GM18867 (cell line): ENCODE measurements around the gene PRR3.

Source experiments
- ATAC-seq: cut with Tn5 transposase; IDR thresholded peaks from one replicate; pipeline ENCODE4 v1.9.1; 2021; ENCODE audit warnings: mild to moderate bottlenecking, moderate library complexity; ENCODE audit not compliant: unreplicated experiment

Gene PRR3

DNA sequence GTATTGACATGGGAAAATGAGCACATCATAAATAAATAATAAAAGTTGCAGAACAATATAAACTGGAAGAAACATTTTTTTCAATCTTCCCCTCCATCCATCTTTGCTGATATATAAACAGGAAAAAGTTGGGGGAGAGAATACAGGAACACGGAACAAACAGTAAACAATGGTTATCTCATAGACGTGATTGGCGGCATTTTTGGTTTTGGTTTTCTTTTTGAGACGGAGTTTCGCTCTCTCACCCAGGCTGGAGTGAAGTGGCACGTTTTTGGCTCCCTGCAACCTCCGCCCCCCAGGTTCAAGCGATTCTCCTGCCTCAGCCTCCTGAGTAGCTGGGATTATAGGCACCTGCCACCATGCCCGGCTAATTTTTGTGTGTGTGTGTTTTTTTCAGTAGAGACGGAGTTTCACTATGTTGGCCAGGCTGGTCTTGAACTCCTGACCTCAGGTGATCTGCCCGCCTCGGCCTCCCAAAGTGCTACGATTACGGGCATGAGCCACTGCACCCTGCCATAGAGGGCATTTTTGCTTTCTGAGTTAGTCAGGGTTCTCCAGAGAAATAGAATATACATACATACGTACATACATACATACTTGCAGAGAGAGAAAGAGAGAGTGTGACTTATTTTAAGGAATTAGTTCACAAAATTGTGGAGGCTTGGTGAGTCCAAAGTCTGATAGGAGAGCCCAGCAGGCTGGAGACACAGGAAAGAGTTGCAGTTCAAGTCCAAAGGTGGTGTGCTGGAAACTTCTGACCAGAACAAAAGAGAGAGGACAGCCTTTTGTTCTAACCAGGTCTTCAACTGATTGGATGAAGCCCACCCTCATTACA, 23.4 kb upstream of the PRR3 start:
- no peak for ATAC-seq

DNA sequence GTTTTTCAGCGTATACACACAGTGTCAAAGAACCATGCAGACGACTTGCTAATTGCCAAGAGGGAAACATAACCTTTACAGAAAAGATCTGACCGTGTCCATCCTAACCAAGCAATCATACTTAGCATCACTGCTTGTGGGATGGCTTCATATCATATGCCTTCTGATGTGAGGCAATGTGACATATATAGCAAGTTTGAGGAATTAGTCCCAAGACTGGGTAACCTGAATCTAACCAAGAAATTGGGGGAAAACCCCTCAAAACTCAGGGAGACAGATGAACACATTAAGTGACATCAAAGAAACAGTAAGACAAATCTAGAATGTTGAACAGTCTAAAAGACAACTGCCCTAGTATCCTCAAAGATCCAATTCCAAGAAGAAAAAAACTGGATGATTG, 19.2 kb upstream of the PRR3 start:
- no peak for ATAC-seq

DNA sequence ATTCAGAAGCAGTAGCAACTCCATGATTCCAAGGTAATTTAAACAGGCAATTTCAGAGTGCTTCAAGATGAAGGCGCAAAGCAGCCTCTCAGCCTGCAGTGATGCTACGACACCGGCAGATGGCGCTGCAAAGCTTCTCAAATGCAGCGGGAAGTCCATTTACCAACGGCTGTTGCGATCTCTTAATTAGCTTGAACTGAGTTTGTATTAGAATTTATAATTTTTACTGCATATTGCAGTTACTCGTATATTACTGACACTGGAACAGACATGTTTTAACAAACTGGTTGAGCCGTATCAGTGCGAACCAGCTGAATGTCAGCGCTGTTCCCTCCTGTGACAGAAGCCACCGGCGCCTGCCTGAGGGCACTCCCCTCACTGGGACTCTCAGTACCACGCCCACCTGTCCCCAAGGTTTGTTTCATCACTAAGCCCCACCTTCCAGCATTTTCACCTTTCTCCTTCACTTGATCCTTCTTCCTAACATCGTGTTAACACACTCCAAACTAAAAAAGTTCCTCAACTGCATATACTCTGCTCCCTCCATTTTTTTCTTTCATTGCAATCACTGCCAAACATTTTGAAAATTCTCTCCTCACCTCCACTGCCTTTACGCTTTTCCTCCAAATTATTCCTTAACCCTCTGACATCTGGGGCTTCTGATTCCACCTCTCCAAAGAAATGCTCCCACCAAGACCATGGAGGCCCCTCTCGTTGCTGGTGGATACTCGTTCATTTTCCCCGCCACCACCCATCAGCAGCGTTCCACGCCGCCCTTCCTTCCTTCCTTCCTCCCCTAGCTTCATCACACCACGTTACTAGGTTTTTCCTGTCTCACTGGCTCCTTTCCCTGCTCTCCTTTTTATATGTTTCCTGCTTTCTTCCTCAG, 15.3 kb upstream of the PRR3 start:
- ATAC-seq, result peak; percentile 56

DNA sequence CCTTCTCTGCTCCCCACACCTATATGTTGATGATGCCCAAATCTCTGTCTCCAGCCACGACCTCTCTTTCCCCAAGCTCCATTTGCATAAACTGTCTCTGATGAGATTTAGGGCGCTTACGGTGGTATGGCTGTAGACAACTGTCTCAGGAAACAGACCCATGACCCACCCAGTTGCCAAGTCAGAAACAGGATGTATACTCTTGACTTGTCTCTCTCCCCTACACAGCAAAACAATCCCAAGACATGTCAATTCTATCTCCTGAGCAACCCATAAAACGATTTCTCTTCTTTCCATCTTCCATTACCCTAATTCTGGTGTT, 14.7 kb upstream of the PRR3 start:
- ATAC-seq, result no peak

DNA sequence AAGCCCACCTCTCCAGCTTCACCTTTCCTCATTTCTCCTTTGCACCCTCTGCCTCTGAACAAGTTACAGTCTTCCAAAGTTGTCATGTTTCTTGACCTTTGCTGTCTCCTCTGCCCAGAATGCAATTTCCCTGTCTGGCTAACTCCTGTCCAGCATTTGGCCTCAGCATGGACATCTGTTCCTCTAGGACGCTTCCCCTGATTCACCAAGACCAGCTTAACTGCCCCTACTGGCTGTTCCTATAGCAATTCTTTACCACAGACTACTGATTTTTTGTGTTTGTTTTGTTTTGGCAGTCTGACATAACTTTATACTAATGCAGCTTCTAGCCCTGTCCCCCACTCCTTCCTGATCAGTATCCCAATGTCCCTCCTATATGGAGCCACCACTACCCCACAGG, 14.2 kb upstream of the PRR3 start:
- ATAC-seq, result no peak

DNA sequence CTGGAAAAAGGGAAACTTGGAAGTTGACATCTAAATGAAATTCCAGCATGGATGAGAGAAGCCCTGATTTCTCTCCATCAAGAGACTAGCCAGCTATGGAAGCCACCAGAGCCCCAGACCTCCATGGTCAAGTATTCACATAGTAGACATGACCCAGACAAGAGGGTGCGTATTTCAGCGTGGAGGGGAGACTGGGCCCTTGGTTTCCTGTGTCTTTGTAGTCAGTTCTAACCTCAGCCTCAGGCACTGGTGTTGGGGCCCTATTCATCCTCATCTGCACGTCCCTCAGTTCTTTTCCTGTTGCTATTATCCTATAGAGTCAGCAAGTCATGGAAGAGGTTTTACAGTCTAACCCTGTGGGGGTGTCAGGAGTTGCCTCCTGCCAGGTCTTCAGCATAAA, 13.3 kb upstream of the PRR3 start:
- ATAC-seq, result no peak

DNA sequence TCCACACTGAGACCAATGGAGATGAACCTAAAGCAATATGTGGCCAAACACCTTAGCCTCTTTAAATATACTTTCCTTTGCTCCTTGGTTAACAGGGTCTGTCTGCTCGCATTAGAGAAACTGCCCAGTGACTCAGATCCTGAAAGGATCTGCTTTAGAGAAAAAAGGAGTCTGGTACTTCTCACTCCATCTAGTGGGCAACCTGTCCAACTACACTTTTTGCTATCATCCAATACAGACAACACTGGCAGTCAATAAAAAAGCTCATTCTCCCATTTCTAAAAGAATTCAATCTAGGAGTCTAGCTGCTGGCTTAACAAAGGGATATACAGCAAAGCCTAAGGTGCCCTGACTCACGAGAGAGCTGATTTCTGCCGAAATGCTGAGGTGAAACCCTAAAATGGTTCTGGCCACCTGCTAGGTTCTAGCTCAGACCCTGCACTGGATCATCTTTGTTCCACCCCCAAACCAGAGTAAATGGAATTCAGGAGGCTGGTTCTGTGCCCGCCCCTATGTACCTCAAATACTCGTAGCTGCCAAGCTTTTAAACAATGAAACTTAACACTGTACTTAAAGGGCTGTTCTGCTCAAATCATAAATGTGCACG, 12.3 kb upstream of the PRR3 start:
- ATAC-seq, result no peak

DNA sequence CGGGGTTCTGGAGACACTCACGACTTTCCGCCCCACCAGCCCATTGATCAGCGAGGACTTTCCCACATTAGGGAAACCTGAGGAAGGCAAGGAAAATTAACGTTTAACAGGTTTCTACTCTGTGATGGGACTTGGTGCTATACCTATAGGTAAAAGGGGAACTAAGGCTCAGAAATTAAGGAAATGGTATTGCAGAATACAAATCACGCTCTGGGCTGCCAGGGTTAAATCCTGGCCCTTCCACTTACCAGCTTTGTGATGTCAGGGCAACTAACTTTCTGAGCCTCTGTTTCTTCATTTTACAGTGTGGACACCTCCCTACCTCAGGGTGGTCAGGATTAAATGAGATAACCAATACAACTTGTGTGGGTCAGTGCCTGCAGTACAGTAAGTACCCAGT, 9.6 kb upstream of the PRR3 start:
- ATAC-seq, result no peak

DNA sequence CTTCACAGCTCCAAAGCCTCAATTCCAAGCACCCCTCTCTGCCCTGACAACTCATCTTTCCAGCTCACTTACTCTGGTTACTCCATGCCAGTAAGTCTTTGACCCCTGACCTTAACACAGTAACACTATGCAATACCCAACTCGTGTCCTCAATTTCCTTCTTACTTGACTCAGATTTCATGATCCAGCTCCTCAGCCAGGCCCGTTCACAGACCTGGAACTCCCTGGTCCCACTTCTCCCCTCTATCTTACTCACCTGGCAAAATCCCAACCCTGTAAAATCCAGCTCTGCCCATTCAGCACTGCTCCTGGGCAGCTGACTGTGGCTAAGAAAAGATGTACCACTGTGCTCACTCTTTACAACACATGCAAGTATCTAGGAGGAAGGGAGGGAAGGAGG, 8.7 kb upstream of the PRR3 start:
- ATAC-seq, result no peak

DNA sequence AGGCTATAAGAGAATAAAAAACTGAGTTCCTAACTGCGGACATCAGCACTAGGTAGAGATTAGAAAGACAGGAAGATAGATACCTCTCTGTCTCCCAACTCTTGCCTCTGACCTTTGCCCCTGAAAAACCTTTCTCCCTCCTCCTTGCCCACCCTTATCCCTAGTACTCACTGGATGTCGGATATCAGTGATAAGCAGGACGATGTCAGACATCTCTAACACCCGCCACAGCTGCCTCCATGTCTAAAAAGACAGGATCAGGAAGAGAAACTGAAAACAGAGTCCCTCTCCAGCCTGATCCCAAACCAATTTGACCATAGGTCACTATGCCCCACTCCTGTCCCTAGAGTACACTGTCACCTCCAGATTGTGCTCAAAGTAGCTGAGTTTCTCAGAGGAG, 2.7 kb upstream of the PRR3 start:
- no peak for ATAC-seq

DNA sequence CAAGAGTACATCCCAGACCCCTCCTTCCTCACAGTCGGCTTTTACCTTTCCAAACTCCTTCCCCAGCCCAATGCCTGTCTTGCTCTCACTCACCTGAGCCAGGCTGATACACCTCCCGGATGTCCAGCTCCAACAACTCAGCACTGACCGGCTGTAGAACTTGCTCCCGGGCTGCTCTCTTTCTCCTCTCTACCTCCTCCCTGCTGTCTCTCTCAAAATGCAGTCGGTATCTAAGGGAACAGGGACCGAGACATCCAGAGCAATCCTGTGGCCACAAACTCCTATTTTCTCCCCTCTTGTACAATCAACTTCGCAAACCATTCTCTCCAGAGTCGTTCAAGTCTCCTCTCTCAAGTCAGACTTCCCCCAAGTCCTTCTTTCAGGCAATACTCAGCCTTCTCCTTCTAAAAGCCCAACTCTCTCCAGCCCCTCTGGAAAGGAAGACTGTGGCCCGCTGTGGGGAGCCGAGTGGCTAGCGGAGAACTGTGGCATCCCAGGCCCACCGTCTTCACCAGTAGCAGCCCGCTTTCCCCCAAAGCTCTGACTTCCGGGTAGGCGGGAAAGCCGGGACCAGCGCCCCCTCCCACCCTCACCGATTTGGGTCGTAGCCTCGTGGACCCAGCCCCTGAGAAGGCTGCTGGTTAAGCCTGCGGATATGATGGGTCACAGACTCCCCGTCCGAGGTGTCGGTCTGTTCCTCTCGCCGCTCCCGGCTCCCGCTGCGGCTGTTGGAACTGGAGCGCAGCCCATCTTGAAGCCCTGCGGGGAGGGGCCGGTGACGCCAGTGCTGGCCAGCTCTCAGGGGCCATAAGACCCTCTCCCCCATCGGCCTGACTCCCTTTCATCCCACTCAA, 1.9 kb upstream of the PRR3 start:
- no peak for ATAC-seq

DNA sequence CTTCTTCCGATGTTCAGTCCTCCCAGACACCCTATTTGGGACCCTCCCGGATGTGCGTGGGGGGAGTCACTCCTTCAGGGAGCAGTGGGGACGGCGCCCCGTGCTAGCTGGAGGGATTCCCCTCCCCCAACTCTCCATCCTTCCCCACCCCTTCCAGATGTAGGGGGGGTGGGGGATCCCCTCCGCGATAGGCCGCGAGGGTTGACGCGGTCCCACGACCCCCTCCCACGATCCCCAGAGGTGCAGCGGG, 1.4 kb upstream of the PRR3 start:
- ATAC-seq, result no peak

DNA sequence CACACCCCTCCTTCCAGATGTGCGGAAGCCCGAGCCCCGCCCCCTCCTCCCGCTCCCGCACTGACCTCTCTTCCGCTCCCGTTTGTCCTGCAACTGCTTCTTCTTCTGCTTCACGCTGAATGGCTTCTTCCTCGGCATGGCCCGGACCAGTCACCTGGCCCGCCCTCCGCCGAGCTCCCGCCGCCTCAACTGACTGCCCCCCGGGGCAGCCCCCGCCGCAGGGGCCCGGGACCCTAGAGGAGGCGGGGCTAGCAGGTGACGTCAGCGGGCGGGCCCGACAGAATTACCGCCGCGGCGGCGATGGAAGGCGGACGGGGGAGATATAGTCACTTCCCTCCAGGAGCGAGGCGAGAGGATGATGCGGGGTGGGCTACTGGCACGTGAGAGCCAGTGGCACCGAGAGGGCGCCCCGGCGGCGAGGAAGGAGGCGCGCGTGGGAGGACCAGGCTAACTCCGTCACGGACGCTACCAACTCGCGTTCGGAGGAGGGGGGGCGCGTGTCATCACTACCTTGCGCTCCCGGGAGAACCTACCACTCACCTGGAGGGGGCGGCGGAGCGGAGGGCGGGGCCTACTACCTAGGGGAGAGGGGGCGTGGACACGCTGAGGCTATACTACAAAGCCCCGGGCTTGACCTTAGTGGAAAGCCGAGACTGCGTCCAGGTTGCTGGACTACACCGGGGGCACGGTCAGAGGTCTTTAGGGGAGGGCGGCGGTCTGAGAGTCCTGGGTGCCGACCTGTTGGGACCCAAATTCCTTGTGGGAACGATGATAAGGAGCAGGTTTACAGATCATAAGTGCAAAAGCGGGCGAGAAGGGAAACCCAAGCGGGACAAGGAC, 809 bp upstream of the PRR3 start, which contains the start of gene GNL1:
Gene GNL1 (minus strand): TSS at position 424 of the 840 bp plus-strand sequence. CDS start 286 bp downstream, at position 138.
- ATAC-seq, result peak; percentile 74

DNA sequence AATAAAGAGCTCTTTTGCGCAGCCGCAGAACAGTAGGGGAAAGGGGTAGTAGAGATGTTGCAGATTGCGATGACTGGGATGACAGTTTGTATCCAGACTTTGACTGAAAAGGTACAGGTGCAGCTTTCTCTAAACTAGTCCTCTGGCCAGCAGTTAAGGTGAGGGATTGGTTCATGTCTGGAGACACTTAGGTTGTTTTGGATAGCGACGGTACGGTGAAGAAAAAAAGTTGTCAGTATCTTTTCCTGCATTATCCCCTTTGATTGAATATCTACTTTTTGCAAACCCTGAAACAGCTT, 537 bp downstream of the PRR3 start:
- ATAC-seq, result no peak

DNA sequence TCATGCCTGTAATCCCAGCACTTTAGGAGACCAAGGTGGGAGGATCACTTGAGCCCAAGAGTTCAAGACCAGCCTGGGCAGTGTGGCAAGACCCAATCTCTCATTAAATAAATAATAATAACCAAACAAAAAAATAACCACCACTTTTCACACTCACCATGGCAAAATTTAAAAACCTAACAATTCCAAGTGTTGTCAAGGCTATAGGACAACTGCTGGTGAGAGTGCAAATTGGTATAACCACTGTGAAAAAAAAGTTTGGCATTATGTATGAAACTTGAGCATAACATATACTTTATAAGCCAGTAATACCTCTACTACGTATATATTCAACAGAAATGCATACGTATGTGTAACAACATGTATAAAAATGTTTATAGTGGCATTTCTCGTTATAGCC, 3.8 kb downstream of the PRR3 start:
- no peak for ATAC-seq

DNA sequence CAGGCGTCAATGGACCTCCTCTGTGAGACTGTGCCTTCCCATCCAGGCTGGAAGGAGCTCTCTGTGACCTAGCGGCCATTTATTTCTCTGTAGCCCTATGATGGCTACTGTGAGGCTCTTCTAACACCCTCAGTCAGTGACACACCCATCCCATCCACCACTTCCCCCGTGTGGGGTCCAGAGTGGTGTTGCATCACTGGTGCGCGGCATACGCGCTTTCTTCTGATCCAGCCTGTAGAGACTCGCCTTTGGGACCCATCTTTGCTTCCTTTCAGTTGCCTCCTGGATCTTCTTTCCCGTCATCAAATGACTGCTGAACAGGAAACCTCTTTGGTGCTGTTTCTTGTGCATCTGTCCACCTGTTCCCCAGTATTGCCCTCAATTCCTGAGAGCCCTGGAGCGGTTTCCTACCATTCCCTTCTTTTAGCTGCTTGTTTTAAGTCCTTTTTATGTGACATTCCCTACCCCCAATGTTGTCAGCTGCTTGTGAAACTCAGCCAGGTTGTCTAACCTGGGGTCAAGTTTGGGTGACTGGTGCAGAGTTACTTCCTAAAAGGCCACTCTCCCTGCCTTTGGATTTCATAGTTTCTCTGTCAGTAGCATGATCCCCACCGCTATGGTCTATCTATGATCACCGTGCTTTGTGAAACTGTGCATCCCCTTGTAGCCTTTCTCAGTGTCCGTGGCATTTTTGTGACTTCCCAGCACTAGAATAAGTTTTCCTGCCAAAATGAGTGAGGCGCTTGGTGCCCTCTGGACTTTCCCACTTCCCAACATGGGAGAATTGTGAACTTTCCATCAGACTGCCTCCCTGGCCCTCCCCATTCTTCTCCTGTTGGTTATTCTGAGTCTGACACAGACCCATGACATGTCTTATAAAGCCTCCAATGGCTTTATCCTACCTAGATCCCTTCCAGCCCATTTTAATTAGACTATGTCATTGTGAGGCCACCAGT, 5.7 kb downstream of the PRR3 start:
- no peak for ATAC-seq

DNA sequence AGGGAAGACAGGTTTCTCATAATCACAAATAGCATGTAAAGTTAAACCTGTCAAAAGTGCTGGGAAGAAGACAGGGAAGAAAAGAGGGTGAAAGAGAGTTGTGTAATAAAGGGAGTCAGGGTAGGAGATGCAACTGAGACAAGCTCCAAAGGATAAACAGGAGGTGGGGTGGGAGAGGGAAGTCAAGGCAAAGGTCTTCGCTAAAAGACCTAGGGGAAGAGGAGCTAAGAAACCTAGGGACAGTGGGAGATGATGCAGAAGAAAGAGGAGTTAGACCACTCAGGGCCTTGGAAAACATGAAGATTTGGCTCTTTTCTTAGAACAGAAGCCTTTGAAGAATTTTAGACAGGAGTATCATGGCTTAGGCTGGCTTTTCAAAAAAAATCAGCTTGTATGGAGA, 7.0 kb downstream of the PRR3 start:
- ATAC-seq, result no peak

DNA sequence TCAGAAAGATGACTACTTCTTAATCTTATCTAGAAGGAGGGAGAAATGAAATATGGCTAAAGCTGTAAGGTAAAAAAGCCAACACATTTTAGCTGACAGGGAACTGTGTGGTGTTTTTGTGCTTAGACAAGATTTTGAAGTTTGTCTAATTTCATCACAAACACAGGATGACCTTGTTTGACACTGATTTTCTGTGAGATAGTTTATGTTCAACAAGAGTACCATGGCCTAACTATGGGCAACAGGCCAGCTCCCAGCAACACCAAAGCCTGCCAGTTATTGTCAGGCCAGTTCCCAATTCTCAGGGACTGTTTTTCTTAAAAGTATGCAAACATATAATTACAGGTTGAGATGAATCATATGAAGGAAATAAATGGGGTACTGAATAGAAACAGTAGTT, 8.7 kb downstream of the PRR3 start:
- no peak for ATAC-seq

DNA sequence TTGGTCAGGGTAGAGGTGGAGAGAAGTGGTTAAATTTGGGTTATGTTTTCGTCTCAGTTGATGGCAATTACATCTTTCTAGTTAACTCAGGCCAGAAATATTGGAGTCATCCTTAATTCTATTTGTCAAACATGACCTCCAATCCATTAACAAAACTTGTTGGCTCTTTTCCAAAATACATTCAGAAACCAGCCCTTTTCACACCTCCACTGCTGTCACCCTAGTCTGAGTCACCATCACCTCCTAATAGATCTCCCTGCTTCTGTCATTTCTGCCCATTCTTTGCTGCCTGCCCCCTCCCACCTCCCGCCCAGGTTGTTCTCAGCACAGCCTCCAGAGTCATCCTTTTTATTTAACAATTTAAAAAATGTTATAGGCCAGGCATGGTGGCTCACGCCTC, 11.2 kb downstream of the PRR3 start:
- no peak for ATAC-seq
